Activated T-cell treated with anti-CD3 and anti-CD28 coated beads for 1 hour (primary cell): ENCODE measurements around the gene DIMT1.

Experiments used
- DNase-seq: peaks from one replicate; pipeline ENCODE4 v3.0.0-alpha.2; 2020; ENCODE audit warnings: low read depth

Gene DIMT1

GRCh38 chr5:62403411-62404250 lies at the start of gene DIMT1:
Gene DIMT1 (minus strand): TSS chr5:62403905. CDS start chr5:62403772, 133 bp downstream.
- peak; percentile 82 for DNase-seq

DNA sequence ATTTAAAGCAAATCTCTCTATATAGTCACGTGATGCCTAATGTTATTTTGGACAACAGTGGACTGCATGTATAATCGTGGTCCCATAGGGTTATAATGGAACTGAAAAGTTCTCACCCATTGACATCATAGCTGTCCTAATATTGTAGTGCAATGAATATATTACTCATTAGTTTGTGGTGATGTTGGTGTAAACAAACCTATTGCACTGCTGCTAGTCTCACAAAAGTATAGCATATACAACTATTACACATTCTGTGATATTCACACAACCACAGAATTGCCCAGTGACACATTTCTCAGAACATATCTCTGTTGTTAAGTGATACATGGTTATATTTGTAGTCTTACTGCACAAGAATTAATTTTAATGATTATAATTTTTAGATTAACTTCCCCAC lies 46.6 kb upstream of the DIMT1 start:
- DNase-seq: no peak

DNA sequence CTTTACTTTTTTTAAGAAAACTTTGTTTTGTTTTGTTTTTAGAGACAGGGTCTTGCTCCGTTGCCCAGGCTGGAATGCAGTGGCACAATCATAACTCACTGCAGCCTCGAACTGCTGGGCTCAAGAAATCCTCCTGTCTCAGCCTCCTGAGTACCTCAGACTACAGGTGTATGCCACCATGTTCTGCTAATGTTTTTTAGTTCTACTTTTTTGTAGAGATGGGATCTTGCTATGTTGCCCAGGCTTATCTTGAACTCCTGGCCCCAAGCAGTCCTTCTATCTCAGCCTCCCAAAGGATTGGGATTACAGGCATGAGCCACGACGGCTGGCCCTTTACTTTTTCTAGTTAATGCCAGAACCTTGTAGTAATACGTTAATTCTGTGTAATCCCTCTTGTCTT lies 44.8 kb upstream of the DIMT1 start:
- no peak for DNase-seq

- no peak for DNase-seq
Measured at GRCh38 chr5:62432621-62433064, 28.9 kb upstream of the DIMT1 start.

DNA sequence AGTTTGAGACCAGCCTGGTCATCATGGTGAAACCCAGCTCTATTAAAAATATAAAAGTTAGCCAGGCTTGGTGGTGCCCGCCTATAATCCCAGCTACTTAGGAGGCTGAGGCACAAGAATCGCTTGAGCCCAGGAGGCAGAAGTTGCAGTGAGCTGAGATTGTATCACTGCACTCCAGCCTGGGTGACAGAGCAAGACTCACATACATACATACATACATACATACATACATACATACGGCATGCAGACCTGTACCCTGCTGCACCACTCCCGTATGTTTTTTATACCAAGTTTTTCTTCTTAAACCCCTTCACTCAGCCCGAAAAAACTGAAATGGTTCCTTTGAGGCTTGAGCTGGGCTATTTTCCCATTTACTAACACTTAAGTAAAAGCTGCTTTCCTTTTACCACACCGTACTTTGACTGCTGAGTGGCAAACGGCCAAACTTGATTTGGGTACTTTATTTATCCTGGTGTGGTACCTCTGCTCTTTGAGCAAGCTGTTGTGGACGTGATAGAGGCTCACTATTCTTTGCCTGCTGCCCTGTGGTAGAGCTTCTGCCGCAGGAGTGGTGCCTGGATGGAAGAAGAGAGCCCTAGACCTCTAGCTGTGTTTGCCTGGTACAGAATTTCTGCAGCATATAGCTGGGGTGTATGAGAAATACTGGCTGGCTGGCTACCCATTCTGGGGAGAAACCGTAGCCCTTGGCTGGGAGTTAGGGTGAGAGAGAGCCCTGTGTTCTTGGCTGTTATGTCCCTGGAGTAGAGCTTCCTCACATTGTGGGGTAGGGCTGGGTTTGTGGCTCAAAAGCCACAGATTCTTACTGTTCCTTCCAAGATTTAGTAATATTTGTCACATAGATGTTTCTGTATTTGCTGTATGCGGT lies 28.3 kb upstream of the DIMT1 start:
- DNase-seq: no peak

GRCh38 chr5:62424763-62425162 lies 21.1 kb upstream of the DIMT1 start:
- DNase-seq: no peak

DNA sequence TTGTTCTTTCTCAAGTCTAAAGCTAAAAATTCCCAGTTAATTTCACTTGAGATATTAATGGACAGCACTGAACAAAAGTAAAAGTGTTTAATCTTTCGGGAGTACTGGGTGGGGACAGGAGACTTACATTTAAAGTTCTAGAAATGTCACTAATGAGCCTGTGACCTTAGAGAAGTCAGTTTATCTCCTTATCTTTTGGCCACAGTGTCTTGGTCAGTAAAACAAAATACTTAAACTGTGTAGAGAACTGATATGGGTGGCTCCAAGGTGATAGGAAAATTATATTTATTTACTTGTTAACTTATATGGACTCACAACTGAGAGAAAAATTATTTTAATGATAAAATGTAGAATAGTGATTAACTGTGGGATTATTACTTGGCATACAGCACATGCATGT lies 17.7 kb upstream of the DIMT1 start:
- DNase-seq: no peak

GRCh38 chr5:62419609-62420008 lies 15.9 kb upstream of the DIMT1 start:
- DNase-seq: no peak

DNA sequence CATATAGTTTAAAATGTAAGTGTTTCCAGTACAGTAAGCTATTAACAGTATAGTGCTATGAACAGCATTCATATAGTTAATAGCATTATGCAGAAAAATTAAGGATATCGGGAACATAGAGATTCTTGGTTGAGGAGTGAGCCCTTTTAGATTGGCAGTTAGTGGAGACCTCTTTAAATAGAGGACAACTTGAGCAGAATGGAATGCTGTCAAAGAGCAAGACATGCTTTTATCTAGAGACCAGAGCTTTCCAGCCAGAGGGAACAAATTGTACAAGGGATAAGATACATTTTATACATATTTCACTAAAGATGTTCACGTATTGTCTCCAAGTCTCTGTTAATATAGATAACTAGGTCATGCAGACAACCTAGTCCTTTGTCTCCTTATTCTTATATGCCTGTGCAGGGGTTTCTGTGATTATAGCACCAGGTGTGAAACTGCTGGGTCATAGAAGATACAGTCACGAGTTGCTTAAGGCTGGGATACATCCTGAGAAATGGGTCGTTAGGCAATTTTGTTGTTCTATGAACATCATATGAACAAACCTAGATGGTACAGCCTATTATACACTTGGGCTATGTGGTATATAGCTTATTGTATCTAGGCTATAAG lies 14.9 kb upstream of the DIMT1 start:
- no peak for DNase-seq

DNA sequence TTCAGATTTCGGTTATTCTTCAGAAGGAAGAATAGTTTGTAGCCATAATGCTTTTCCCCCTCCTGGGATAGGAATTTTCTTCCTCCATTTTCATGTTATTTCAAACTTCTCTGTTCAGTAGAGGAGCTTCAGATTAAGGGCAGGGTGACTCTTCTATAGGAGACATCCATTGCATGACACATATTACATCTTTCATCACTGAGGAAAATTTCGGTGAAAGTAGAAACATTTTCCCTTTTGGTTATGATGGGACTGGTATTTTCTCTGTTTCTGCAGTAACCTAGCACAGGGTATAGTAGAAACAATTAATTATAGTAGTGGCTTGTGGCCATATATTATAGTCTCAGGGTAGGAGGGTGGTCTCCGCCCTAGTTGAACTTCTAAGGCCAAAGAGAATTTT lies 10.0 kb upstream of the DIMT1 start:
- DNase-seq: no peak

DNA sequence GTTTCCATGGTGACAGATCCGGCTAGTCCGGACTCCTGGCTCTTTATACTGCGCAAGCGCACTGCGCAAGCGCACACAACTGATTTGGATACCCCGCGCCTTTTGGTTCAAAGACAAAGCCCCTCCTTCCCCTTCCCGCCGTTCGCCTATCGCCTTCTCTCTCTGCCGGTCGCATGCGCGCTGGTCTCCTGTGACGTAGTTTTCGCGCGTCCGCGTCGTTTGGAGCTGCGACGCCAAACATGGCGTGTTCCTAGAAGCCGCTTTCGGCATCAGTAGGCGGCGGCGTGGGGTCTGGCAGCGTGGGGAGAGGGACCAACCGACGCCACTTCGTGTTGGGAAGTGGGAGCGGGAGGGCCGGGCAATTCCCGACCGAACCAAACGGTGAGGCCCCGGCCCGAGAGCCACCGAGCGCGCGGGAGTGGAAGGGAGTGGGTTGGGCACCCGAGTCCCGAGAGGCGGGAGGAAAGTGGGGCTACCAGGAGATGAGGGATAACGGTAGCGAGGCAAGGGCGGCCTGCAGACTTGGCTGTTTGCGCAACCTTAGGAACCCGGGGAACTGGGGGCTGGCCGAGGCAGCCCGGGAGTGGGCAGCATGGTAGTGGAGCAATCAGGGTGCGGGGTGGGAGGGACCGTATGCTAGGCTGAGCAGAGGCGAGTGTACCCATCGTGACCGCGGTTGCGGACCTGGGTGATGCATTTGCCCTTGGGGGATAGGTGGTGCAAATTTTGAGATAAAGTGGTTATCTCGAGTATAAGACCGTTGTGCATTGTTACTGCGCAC lies 9.0 kb upstream of the DIMT1 start, which contains the start of gene IPO11:
TSS of gene IPO11 (plus strand) at position 215 of the 781 bp plus-strand sequence. CDS start 24,517 bp downstream, outside the sequence.
- peak; percentile 97 for DNase-seq

DNA sequence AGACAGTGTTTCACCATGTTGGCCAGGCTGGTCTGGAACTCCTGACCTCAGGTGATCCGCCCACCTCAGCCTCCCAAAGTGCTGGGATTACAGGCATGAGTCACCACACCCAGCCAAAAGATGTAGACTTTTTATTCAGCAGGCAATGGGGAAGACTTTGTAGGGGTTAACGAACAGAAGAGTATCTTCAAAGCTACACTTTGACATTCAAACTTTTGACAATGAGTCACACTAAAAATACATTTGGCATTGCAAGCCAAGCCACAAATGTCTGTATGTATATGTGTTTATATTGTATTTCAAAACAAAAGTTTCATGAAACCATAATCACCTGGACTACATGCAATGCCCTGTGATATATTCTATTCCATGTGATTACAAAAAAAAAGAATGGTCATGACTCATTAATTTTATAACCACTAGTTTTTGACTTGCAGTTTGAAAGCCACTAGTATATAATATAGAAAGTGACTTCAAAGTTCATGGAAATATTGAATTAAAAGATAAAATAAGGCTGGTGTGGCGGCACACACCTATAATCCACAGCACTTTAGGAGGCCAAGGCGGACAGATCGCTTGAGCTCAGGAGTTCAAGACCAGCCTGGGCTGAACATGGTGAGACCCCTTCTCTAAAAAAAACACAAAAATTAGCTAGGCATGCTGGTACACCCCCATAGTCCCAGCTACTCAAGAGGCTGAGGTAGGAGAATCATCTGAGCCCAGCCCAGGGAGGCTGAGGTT lies 8.3 kb downstream of the DIMT1 start:
- DNase-seq: no peak

DNA sequence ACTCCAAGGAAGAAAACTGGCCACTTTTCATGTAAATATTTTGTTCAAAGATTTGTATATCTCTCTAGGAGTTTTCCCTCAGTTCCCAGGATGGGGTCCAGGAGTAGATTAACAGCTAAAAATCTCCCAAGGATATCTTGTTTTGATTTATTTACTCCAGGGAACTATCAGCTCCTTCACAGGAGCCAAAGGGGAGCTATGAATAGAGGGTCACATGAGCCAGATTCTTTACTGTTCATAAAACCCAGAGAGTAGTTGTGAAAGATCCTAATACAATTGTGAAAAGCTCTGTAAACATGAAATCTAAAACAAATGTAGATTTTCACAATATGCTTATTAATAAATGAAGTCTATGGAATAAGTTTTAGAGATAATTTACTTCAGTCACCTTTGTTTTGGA lies 16.9 kb downstream of the DIMT1 start:
- no peak for DNase-seq

DNA sequence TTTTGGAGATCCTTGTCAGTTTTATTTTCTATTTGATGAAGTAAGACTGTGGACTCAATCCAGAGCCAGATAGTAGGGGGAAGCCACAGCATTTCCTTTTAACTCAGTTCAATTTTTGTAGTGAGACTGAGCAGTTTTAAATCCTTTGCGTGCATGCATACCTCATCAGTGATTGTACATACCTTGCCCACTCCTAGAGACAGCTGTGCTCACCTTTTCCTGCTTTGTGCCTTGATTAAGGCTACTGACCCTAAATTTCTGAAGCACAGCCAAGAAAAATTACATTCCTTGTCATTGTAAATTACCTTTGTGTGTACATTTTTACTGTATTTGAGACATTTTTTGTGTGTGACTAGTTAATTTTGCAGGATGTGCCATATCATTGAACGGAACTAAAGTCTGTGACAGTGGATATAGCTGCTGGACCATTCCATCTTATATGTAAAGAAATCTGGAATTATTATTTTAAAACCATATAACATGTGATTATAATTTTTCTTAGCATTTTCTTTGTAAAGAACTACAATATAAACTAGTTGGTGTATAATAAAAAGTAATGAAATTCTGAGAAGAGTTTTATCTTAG lies 17.8 kb downstream of the DIMT1 start:
- DNase-seq: no peak

DNA sequence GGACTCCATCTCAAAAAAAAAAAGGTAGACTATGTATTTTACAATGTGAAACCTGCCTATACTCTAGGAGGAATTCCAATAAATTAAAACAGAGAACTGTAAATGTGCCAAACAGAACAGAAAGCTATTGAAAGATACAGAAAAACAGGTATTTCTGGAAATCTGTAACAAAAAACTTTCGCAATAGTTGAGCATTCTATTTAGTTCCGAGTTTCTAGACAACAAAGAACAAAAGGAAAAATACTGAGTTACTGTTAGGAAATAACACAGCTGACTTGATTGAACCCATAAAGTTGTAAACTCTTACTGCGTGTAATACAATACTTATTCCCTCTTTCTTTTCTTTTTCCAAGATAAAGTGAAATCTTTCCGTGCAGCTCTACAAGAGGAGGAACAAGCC lies 18.6 kb downstream of the DIMT1 start:
- DNase-seq: no peak

DNA sequence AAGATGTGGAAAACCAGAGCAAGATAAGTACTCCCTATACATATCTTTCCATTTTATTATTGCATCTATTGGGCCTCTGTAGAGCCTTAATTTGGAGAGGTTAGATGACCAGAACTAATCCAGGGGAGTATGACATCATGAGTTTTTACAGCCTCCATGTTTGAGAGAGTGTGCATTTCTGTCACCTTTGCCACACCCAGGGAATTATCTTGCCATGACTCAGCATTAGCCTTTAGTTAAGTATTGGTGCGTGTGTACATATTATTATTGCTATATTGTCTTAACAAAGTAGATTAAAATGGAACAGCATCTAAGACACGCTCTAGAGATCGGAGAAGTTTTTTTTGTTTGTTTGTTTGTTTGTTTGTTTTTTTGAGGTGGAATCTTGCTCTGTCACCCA lies 27.6 kb downstream of the DIMT1 start:
- DNase-seq: no peak

- no peak for DNase-seq
Measured at GRCh38 chr5:62375627-62376026, 28.1 kb downstream of the DIMT1 start.

GRCh38 chr5:62374090-62374489 lies 29.6 kb downstream of the DIMT1 start:
- no peak for DNase-seq

DNA sequence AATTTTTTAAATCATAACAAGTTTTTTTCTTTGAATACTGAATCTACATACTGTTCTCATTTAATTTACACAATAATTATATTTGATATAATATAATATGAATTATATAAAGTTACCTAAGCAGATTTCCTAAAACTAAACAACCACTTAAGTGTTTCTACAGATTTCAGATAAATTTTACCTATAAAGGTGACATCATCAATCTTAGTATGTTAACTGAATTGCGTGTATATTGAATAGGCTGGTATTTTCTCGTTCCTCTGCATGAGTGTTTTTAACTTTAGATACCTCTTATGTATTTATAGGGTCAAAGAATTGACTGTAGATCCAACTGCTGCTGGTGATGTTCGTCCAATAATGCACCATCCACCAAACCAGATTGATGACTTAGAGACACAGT lies 30.3 kb downstream of the DIMT1 start:
- DNase-seq: no peak

DNA sequence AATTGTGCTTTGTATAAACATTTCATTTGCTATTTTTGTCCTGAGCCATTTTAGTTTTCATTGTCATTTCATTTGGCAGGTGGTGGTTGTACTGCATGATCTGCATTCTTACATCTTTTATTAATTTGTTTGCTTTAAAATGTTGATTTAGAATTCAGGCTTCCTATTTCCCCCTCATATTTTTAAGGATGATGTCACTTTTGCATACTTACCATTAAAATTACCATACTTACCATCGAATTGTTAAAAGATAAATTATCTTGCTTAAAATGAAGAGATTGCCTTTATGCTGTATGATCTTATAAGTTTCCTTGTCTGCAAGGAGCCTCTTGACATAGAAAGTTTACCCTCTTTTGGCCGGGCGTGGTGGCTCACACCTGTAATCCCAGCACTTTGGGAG lies 31.1 kb downstream of the DIMT1 start:
- no peak for DNase-seq

GRCh38 chr5:62371409-62371808 lies 32.3 kb downstream of the DIMT1 start:
- DNase-seq: no peak
